ENCODE data around the gene WDR76. TPM values are rescaled to one million over a fixed set of nuclear protein-coding genes. Genes with fewer than 3 reads are reported as not detected.

WDR76 gene
- 1 to 10 TPM; 8.3 to 8.9 (median 8.6) TPM for polyA plus RNA-seq

DNA sequence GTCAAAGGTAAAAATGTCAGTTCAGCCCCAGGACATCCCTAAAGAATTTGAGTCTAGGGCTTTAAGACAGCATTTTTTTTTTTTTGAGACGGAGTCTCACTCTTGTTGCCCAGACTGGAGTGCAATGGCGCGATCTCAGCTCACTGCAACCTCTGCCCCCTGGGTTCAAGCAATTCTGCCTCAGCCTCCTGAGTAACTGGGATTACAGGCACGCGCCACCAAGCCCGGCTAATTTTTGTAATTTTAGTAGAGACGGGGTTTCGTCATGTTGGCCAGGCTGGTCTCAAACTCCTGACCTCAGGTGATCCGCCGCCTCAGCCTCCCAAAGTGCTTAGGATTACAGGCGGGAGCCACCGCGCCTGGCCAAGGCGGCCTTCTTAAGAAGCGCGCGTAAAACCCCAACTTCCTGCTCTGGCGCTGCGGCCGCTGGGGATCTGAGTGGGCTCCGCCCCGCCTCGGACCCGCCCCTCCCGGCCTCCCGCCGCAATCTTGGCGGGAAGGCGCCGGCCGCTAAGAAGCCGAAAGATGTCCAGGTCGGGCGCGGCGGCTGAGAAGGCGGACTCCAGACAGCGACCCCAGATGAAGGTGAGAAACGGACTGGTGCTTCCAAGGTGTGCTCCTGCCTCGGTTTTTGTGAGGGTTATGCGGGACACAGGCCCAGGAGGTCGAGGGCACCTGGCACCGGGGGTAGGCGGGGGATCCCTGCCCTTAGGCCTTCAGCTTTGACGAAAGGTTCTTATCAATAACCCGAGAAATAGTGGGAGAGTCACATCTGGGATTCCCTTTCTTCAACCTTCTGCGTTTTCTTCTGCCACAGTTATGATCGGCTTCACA is at the start of gene WDR76:
Gene WDR76 (plus strand): TSS at position 495 of the 834 bp plus-strand sequence. CDS start 31 bp downstream, at position 526.
- peak within 1 kb of the TSS; percentile 84 to 99 (median 89) for H3K4me3 Mint-ChIP-seq
- no peaks in the 10 kb centered on the region for H3K36me3 Mint-ChIP-seq
- peak within 1 kb of the TSS; percentile 68 to 96 (median 90) for H3K27ac Mint-ChIP-seq
- H3K4me1 Mint-ChIP-seq: peaks cover 53 to 56% of the 10 kb centered on the region in 2 donors
- H3K27me3 Mint-ChIP-seq (ENCODE audit: low read depth in 3 of 3): peaks cover 4 to 10% (median 7%) of the 10 kb centered on the region in 3 donors
- H3K9me3 Mint-ChIP-seq: no peaks in the 10 kb centered on the region
- DNase-seq: peak; percentile 71 to 72 (median 71)

DNA sequence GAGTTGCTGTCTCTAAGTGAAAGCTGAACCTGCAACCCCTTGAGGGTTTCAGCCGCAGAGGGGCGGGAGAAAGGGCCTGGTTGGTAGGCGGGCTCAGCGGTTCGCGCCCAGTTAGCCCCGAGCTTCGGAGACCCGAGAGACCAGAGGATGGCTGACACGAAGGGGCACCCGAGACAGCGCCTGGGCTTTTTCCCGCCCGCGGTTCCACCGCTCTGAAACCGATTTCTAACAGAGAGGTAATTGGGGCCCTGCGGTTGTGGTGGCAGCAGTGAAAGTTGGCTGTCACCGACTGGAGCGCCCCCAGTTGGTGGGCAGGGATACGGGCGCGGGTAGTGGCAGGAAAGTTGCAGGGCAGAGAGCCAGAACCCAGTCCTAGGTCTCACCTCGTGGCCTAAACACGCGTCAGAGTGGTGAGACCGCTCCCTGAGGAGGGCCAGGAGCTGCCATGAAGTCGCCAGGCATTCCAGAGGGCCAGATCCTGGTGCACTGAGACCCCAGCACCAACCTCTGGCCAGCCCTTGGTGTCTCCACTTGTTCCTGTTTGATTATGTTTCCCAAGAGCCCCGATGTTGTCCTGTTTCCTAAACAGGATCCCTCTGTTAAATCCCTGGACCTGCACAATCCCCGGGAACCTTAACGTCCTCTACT is 49.4 kb upstream of the WDR76 start:
- peaks cover 19 to 23% of the 10 kb centered on the region in 2 donors for H3K4me1 Mint-ChIP-seq
- peak; percentile 84 to 86 (median 86) for DNase-seq
- H3K4me3 Mint-ChIP-seq: peak overlapping the region; percentile 92 to 95 (median 93)
- H3K9me3 Mint-ChIP-seq: no peaks in the 10 kb centered on the region
- H3K27ac Mint-ChIP-seq: peak overlapping the region; percentile 74 to 93 (median 90)
- H3K27me3 Mint-ChIP-seq (ENCODE audit: low read depth in 3 of 3): peaks cover 8 to 20% (median 14%) of the 10 kb centered on the region in 3 donors
- peaks cover 0 to 5% (median 2%) of the 10 kb centered on the region in 3 donors for H3K36me3 Mint-ChIP-seq

GRCh38 chr15:43779016-43779415 is 47.8 kb upstream of the WDR76 start:
- H3K27ac Mint-ChIP-seq: peak overlapping the region in 1 of 6 donors; percentile 51
- peaks cover 19 to 23% of the 10 kb centered on the region in 2 donors for H3K4me1 Mint-ChIP-seq
- peak overlapping the region in 3 of 5 donors; percentile 12 to 39 (median 34) for H3K4me3 Mint-ChIP-seq
- H3K36me3 Mint-ChIP-seq: peaks cover 0 to 3% (median 0%) of the 10 kb centered on the region in 3 donors
- no peak for DNase-seq
- peaks cover 9 to 22% (median 11%) of the 10 kb centered on the region in 3 donors for H3K27me3 Mint-ChIP-seq (ENCODE audit: low read depth in 3 of 3)
- H3K9me3 Mint-ChIP-seq: no peaks in the 10 kb centered on the region

DNA sequence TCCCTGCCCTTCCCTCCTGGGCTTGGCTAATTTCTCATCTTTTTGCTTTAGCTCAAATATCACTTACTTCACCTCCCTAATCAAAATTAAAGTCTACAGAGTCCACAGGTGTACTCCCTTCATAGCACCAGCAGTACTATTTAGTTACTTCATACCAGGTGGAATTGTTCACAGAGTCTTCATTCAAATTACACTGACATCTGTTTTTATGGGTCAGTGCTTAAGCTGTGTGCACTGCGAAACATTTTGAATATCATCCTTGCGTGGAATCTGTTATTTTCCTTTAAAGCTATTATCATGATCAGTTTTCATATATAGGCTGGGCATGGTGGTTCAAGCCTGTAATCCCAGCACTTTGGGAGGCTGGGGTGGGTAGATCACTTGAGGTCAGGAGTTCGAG is 37.4 kb upstream of the WDR76 start:
- Mint-ChIP-seq H3K27ac (peak overlapping the region in 1 of 6 donors; percentile 25), H3K9me3 (no peaks in the 10 kb centered on the region), H3K4me1 (peaks cover 26 to 30% of the 10 kb centered on the region in 2 donors), H3K27me3 (ENCODE audit: low read depth in 3 of 3) (peaks cover 9 to 20% (median 9%) of the 10 kb centered on the region in 3 donors), H3K4me3 (no peak overlapping the region), H3K36me3 (peaks cover 5 to 12% (median 9%) of the 10 kb centered on the region in 3 donors)
- no peak for DNase-seq

DNA sequence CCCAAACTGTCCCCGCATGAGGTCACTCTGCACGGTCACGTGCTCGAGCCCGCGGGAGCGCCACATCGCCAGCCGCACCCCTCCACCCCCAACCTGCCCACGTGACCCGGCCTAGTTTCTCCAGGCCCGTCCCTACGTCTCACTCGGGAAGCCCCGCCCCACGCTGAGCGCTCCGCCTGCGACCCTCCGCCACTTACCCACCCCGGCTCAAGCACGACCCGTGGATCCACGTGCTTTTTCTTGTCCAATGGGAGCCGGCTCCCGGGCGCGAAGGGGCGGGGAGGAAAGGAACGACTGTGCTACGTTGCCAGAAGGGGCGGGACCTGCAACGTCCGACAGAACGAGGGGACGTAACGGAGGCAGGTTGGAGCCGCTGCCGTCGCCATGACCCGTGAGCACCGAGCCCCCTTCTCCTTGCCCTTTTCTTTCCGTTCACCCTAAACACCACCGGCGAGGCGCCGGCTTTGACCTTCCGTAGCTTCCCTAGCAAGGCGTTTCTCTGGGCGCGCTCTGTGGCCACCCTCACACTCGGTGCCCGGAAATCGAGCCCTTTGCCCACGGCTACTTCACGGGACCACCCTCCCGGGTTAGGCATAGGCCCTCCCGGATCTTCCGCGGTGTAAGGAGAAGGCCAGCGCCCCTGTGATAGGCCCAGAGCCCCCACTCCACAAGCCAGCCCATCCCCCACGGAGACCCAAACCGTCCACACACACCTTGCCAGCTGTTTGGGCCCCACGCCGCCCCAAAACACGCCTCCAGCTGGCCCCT is 34.6 kb upstream of the WDR76 start, which contains the start of gene SERF2:
Gene SERF2 (plus strand): TSS at position 328 of the 768 bp plus-strand sequence. CDS start 57 bp downstream, at position 385.
- Mint-ChIP-seq H3K27me3 (ENCODE audit: low read depth in 3 of 3) (peaks cover 9 to 22% (median 13%) of the 10 kb centered on the region in 3 donors), H3K36me3 (peaks cover 6 to 16% (median 10%) of the 10 kb centered on the region in 3 donors), H3K9me3 (no peaks in the 10 kb centered on the region), H3K27ac (peak within 1 kb of the TSS; percentile 98 to 99 (median 98)), H3K4me3 (peak within 1 kb of the TSS; percentile 97 to 99 (median 98)), H3K4me1 (peaks cover 50 to 53% of the 10 kb centered on the region in 2 donors)
- DNase-seq: peak; percentile 99 to 100 (median 99)

DNA sequence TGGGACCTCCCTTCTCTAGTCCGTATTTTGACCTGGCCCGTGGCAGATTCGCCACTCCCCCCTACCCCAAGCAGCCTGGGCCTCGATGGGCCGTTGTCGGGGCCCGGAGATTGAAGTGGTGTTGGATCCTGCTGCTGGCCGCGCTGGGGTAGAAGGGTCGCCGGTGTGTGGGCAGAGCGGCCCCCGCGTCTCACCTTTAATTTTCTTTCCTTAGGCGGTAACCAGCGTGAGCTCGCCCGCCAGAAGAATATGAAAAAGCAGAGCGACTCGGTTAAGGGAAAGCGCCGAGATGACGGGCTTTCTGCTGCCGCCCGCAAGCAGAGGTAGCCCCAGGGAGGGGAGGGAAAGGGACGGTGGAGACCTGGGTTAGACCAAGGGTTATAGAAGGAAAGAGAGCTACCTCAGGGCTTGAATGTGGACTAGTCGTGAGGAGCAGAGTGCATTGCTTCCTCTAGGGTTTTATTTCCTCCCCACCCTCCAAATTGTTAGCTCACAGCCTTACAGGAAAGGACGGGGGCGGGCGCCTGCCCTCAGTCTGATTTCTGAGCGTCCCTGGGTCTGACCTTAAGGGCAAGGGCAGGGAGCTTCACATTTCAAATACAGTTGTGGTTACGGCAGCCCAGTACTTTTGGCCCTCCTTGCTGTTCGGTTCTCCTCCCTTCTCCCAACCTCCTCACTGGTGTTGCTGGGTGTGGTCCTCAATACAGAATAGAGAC is 33.9 kb upstream of the WDR76 start:
- H3K9me3 Mint-ChIP-seq: no peaks in the 10 kb centered on the region
- peak overlapping the region; percentile 97 to 99 (median 98) for H3K4me3 Mint-ChIP-seq
- DNase-seq: peak; percentile 23 to 30 (median 27)
- peaks cover 6 to 16% (median 10%) of the 10 kb centered on the region in 3 donors for H3K36me3 Mint-ChIP-seq
- peaks cover 50 to 53% of the 10 kb centered on the region in 2 donors for H3K4me1 Mint-ChIP-seq
- peaks cover 9 to 22% (median 13%) of the 10 kb centered on the region in 3 donors for H3K27me3 Mint-ChIP-seq (ENCODE audit: low read depth in 3 of 3)
- peak overlapping the region; percentile 98 to 99 (median 98) for H3K27ac Mint-ChIP-seq

DNA sequence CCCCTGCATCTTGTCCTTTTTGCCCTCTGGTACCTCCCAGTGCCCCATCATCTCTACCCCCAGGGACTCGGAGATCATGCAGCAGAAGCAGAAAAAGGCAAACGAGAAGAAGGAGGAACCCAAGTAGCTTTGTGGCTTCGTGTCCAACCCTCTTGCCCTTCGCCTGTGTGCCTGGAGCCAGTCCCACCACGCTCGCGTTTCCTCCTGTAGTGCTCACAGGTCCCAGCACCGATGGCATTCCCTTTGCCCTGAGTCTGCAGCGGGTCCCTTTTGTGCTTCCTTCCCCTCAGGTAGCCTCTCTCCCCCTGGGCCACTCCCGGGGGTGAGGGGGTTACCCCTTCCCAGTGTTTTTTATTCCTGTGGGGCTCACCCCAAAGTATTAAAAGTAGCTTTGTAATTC is 33.2 kb upstream of the WDR76 start:
- peak overlapping the region; percentile 97 to 99 (median 98) for H3K4me3 Mint-ChIP-seq
- DNase-seq: no peak
- H3K27ac Mint-ChIP-seq: peak overlapping the region; percentile 98 to 99 (median 98)
- H3K36me3 Mint-ChIP-seq: peaks cover 10 to 20% (median 15%) of the 10 kb centered on the region in 3 donors
- peaks cover 54 to 59% of the 10 kb centered on the region in 2 donors for H3K4me1 Mint-ChIP-seq
- H3K9me3 Mint-ChIP-seq: no peaks in the 10 kb centered on the region
- H3K27me3 Mint-ChIP-seq (ENCODE audit: low read depth in 3 of 3): peaks cover 9 to 22% (median 13%) of the 10 kb centered on the region in 3 donors

GRCh38 chr15:43794269-43795037 is 32.3 kb upstream of the WDR76 start:
- Mint-ChIP-seq H3K36me3 (peaks cover 10 to 20% (median 15%) of the 10 kb centered on the region in 3 donors), H3K27me3 (ENCODE audit: low read depth in 3 of 3) (peaks cover 9 to 24% (median 13%) of the 10 kb centered on the region in 3 donors), H3K4me3 (peak overlapping the region; percentile 97 to 99 (median 98)), H3K4me1 (peaks cover 61 to 65% of the 10 kb centered on the region in 2 donors), H3K27ac (peak overlapping the region; percentile 98 to 99 (median 98)), H3K9me3 (no peaks in the 10 kb centered on the region)
- DNase-seq: no peak

GRCh38 chr15:43795197-43795596 is 31.6 kb upstream of the WDR76 start:
- H3K36me3 Mint-ChIP-seq: peaks cover 10 to 21% (median 17%) of the 10 kb centered on the region in 3 donors

GRCh38 chr15:43795997-43796396 is 30.8 kb upstream of the WDR76 start:
- H3K27me3 Mint-ChIP-seq (ENCODE audit: low read depth in 3 of 3): peaks cover 9 to 31% (median 17%) of the 10 kb centered on the region in 3 donors
- no peaks in the 10 kb centered on the region for H3K9me3 Mint-ChIP-seq
- H3K36me3 Mint-ChIP-seq: peaks cover 15 to 26% (median 22%) of the 10 kb centered on the region in 3 donors
- H3K4me3 Mint-ChIP-seq: no peak overlapping the region
- peak overlapping the region in 5 of 6 donors; percentile 5 to 99 (median 71) for H3K27ac Mint-ChIP-seq
- H3K4me1 Mint-ChIP-seq: peaks cover 75 to 81% of the 10 kb centered on the region in 2 donors
- DNase-seq: no peak

More at GRCh38 chr15:43795197-43795596, 31.6 kb upstream of the WDR76 start:
- H3K9me3 Mint-ChIP-seq: no peaks in the 10 kb centered on the region
- H3K27me3 Mint-ChIP-seq (ENCODE audit: low read depth in 3 of 3): peaks cover 9 to 24% (median 14%) of the 10 kb centered on the region in 3 donors
- H3K4me1 Mint-ChIP-seq: peaks cover 67 to 73% of the 10 kb centered on the region in 2 donors
- DNase-seq: no peak
- H3K4me3 Mint-ChIP-seq: no peak overlapping the region
- H3K27ac Mint-ChIP-seq: peak overlapping the region; percentile 66 to 99 (median 98)

DNA sequence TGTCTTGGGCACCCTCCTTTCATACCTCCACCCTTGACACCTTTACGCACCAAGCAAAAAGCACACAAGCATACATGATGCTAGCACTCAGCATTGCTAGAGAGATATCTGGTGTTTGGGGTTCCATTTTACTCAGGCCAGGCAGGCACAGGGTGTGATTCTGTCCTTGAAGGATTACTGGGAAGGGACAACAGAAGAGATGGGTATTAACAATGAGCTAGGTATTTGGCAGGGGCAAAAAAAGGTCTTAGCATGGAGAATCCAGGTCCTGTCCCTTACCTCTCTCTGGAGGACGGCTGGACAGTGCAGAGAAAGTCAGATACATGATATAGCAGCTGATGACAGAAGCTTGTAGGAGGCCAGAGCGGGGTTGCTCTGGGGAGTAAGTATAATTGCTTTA is 30.2 kb upstream of the WDR76 start:
- Mint-ChIP-seq H3K4me1 (peaks cover 78 to 83% of the 10 kb centered on the region in 2 donors), H3K36me3 (peaks cover 15 to 26% (median 22%) of the 10 kb centered on the region in 3 donors), H3K4me3 (no peak overlapping the region), H3K27me3 (ENCODE audit: low read depth in 3 of 3) (peaks cover 9 to 32% (median 17%) of the 10 kb centered on the region in 3 donors), H3K9me3 (no peaks in the 10 kb centered on the region), H3K27ac (peak overlapping the region in 5 of 6 donors; percentile 4 to 71 (median 21))
- no peak for DNase-seq
